HepG2 (cell line): ENCODE measurements around the gene LRP5. TPM values are rescaled to one million over a fixed set of nuclear protein-coding genes. Genes with fewer than 3 reads are reported as not detected.
A peak's percentile ranks its signal among the peaks of the same experiment; 100 is the strongest.

Experiments
- DMTF1 ChIP-seq: sonication (generic); formaldehyde crosslinking; IDR thresholded peaks from 2 replicates; pipeline ENCODE4 v1.4.0; 2020; ENCODE audit warnings: mild to moderate bottlenecking, missing genetic modification reagents
- HOMEZ ChIP-seq: IDR thresholded peaks from 2 replicates; pipeline ENCODE4 v1.6.1; 2016; ENCODE audit warnings: low read depth
- HOXD1 ChIP-seq: sonication (generic); formaldehyde crosslinking; IDR thresholded peaks from 2 replicates; pipeline ENCODE4 v1.5.0; 2020; ENCODE audit warnings: missing genetic modification reagents
- MED1 ChIP-seq: sonication (generic); formaldehyde crosslinking; IDR thresholded peaks from 2 replicates; pipeline ENCODE4 v1.4.0; 2020; ENCODE audit warnings: missing genetic modification reagents
- NAIF1 ChIP-seq: sonication (generic); formaldehyde crosslinking; IDR thresholded peaks from 2 replicates; pipeline ENCODE4 v1.5.0; 2020; ENCODE audit warnings: mild to moderate bottlenecking, missing genetic modification reagents, borderline replicate concordance
- NRL ChIP-seq: sonication (generic); formaldehyde crosslinking; IDR thresholded peaks from 2 replicates; pipeline ENCODE4 v1.5.0; 2020; ENCODE audit warnings: missing genetic modification reagents, mild to moderate bottlenecking, moderate library complexity, borderline replicate concordance
- RARA ChIP-seq: IDR thresholded peaks from 2 replicates; pipeline ENCODE4 v1.6.1; 2016; ENCODE audit warnings: missing genetic modification reagents, missing compliant biosample characterization
- RBM22 ChIP-seq: fragments of 200-400 bp; formaldehyde crosslinking; optimal IDR thresholded peaks from 2 replicates; pipeline ENCODE3; 2017; ENCODE audit warnings: mild to moderate bottlenecking, low read length, moderate library complexity
- TBL1XR1 ChIP-seq: fragments of 150-350 bp; IDR thresholded peaks from 2 replicates; pipeline ENCODE4 v1.6.1; 2014; ENCODE audit warnings: borderline replicate concordance, low read length; ENCODE audit not compliant: partially characterized antibody
- ZMAT3 ChIP-seq: sonication (generic); formaldehyde crosslinking; conservative IDR thresholded peaks from 2 replicates; pipeline ENCODE4 v1.7.0; 2021; ENCODE audit warnings: missing genetic modification reagents
- ZNF451 ChIP-seq: sonication (generic); formaldehyde crosslinking; IDR thresholded peaks from 2 replicates; pipeline ENCODE4 v1.5.0; 2020; ENCODE audit warnings: mild to moderate bottlenecking, missing genetic modification reagents
- ZNF652 ChIP-seq: IDR thresholded peaks from 2 replicates; pipeline ENCODE4 v1.6.1; 2016; ENCODE audit warnings: low read depth, borderline replicate concordance
- ZNF674 ChIP-seq: sonication (generic); formaldehyde crosslinking; IDR thresholded peaks from 2 replicates; pipeline ENCODE4 v1.5.0; 2020; ENCODE audit warnings: low read depth, mild to moderate bottlenecking, missing genetic modification reagents
- ZNF7 ChIP-seq: IDR thresholded peaks from 2 replicates; pipeline ENCODE4 v1.6.1; 2016; ENCODE audit warnings: missing biosample characterization, missing genetic modification reagents
- ZNF850 ChIP-seq: sonication (generic); formaldehyde crosslinking; conservative IDR thresholded peaks from 2 replicates; pipeline ENCODE4 v1.9.0; 2021; ENCODE audit warnings: mild to moderate bottlenecking, missing genetic modification reagents
- polyA plus RNA-seq, 8 experiments: library from polyadenylated mRNA; depleted of rRNA in 3 of 8; stranded (reverse) in 7 of 8; unstranded in 1 of 8; fragments of >200 nt; fragmentation: Illumina TruSeq in 4 of 8; extraction: Trizol in 4 of 8; gene quantifications; 2 replicates each; pipeline versions ENCODE4 v1.2.1 to v1.2.3, GENCODE V29; 2011 to 2016; ENCODE audit warnings: low read depth in 4 of 8, missing spikeins in 1 of 8, mixed read lengths in 1 of 8; ENCODE audit not compliant: insufficient read depth in 1 of 8
- total RNA-seq, 5 experiments: library from RNA; depleted of rRNA; stranded (reverse); fragments of >200 nt; fragmentation: Illumina TruSeq; extraction: Trizol; gene quantifications; 2 replicates each; pipeline ENCODE4 v1.2.3, GENCODE V29; 2016; ENCODE audit warnings: low read depth in 1 of 5
- TF ChIP-seq, protein P1 (sequence below): sonication (generic); formaldehyde crosslinking; conservative IDR thresholded peaks from 2 replicates; pipeline ENCODE4 v1.4.0; 2020; ENCODE audit warnings: mild to moderate bottlenecking, missing genetic modification reagents, moderate library complexity
- TF ChIP-seq, protein P2 (sequence below), 2 experiments: IDR thresholded peaks; 2 replicates each; pipeline ENCODE4 v1.6.1; 2011 to 2012; ENCODE audit warnings: low read length in 2 of 2, borderline replicate concordance in 1 of 2, low read depth in 1 of 2, mild to moderate bottlenecking in 1 of 2, moderate library complexity in 1 of 2
- TF ChIP-seq, protein P3 (sequence below): sonication (generic); formaldehyde crosslinking; IDR thresholded peaks from 2 replicates; pipeline ENCODE4 v1.8.0; 2022; ENCODE audit warnings: missing genetic modification reagents, mild to moderate bottlenecking, inconsistent platforms, borderline replicate concordance

The LRP5 gene
- total and polyA plus RNA-seq, 2 of the 13 experiments (the other 11 are each of a cell fraction or from before 2014, with no cell fraction given) = 40.4 to 64.0 TPM

DNA sequence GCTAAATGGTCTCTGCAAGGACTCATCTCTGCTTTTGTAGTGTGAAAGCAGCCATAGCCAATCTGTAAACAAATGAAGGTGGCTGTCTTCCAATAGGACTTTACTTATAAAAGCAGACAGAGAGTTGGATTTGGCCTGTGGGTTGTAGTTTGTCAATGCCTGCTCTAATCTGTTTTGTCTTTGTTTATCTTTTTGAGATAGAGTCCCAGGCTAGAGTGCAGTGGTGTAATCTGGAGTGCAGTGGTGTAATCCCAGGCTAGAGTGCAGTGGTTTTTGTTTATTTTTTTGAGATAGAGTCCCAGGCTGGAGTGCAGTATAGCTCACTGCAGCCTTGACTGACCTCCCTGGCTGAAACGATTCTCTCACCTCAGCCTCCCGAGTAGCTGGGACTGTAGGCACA, 156.7 kb downstream of the LRP5 start (continued):
- no peak for TF ChIP-seq DMTF1 (CRISPR knock-in tag)
- peak; percentile 24; the same call in 1 of the 2 replicates for TF ChIP-seq MED1 (CRISPR knock-in tag)
- TF ChIP-seq ZNF850 (CRISPR knock-in tag) = no peak
- TF ChIP-seq ZNF652 (CRISPR knock-in tag) = no peak
- TF ChIP-seq NAIF1 (CRISPR knock-in tag) = no peak
- TF ChIP-seq ZNF674 (CRISPR knock-in tag) = no peak
- TF ChIP-seq ZNF7 (CRISPR knock-in tag) = peak; percentile 67
- TF ChIP-seq ZMAT3 (CRISPR knock-in tag) = no peak
- TF ChIP-seq NRL = no peak
- TF ChIP-seq, protein P1, sequence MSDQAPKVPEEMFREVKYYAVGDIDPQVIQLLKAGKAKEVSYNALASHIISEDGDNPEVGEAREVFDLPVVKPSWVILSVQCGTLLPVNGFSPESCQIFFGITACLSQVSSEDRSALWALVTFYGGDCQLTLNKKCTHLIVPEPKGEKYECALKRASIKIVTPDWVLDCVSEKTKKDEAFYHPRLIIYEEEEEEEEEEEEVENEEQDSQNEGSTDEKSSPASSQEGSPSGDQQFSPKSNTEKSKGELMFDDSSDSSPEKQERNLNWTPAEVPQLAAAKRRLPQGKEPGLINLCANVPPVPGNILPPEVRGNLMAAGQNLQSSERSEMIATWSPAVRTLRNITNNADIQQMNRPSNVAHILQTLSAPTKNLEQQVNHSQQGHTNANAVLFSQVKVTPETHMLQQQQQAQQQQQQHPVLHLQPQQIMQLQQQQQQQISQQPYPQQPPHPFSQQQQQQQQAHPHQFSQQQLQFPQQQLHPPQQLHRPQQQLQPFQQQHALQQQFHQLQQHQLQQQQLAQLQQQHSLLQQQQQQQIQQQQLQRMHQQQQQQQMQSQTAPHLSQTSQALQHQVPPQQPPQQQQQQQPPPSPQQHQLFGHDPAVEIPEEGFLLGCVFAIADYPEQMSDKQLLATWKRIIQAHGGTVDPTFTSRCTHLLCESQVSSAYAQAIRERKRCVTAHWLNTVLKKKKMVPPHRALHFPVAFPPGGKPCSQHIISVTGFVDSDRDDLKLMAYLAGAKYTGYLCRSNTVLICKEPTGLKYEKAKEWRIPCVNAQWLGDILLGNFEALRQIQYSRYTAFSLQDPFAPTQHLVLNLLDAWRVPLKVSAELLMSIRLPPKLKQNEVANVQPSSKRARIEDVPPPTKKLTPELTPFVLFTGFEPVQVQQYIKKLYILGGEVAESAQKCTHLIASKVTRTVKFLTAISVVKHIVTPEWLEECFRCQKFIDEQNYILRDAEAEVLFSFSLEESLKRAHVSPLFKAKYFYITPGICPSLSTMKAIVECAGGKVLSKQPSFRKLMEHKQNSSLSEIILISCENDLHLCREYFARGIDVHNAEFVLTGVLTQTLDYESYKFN (CRISPR knock-in tag) = peak; percentile 46; the same call in 1 of the 2 replicates
- TF ChIP-seq, protein P2, sequence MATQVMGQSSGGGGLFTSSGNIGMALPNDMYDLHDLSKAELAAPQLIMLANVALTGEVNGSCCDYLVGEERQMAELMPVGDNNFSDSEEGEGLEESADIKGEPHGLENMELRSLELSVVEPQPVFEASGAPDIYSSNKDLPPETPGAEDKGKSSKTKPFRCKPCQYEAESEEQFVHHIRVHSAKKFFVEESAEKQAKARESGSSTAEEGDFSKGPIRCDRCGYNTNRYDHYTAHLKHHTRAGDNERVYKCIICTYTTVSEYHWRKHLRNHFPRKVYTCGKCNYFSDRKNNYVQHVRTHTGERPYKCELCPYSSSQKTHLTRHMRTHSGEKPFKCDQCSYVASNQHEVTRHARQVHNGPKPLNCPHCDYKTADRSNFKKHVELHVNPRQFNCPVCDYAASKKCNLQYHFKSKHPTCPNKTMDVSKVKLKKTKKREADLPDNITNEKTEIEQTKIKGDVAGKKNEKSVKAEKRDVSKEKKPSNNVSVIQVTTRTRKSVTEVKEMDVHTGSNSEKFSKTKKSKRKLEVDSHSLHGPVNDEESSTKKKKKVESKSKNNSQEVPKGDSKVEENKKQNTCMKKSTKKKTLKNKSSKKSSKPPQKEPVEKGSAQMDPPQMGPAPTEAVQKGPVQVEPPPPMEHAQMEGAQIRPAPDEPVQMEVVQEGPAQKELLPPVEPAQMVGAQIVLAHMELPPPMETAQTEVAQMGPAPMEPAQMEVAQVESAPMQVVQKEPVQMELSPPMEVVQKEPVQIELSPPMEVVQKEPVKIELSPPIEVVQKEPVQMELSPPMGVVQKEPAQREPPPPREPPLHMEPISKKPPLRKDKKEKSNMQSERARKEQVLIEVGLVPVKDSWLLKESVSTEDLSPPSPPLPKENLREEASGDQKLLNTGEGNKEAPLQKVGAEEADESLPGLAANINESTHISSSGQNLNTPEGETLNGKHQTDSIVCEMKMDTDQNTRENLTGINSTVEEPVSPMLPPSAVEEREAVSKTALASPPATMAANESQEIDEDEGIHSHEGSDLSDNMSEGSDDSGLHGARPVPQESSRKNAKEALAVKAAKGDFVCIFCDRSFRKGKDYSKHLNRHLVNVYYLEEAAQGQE (IDR thresholded peaks at IDR 0.05; ENCODE audit: borderline replicate concordance in 1 of 2, low read depth in 1 of 2, low read length in 2 of 2) = peak in 1 of 2 experiments; percentile 60; a peak in 1 of 4 replicates
- TF ChIP-seq TBL1XR1 = peak; percentile 97
- no peak for TF ChIP-seq HOXD1 (CRISPR knock-in tag)
- peak; percentile 21; the same call in 1 of the 2 replicates for TF ChIP-seq HOMEZ (CRISPR knock-in tag)
- peak; percentile 43 for TF ChIP-seq RBM22
- no peak for TF ChIP-seq ZNF451 (CRISPR knock-in tag)
- TF ChIP-seq, protein P3, sequence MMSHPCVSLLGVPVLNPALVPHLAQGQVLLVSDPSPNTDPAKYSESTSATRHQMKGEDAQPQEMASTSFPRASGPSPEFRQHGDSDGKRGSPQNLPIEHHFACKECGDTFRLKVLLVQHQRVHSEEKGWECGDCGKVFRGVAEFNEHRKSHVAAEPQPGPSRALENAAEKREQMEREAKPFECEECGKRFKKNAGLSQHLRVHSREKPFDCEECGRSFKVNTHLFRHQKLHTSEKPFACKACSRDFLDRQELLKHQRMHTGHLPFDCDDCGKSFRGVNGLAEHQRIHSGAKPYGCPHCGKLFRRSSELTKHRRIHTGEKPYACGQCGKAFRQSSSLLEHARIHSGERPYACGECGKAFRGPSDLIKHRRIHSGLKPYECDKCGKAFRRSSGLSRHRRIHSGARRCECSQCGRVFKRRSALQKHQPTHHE (CRISPR knock-in tag) = no peak
- peak; percentile 95 for TF ChIP-seq RARA (CRISPR knock-in tag)
